ENCODE data around the gene SPATS2L.

Gene SPATS2L

GRCh38 chr2:200378652-200379290 is 72.3 kb downstream of the SPATS2L start:
- DNase-seq, result no peak

- DNase-seq, result no peak
Measured at GRCh38 chr2:200379481-200380090, 73.1 kb downstream of the SPATS2L start.

DNA sequence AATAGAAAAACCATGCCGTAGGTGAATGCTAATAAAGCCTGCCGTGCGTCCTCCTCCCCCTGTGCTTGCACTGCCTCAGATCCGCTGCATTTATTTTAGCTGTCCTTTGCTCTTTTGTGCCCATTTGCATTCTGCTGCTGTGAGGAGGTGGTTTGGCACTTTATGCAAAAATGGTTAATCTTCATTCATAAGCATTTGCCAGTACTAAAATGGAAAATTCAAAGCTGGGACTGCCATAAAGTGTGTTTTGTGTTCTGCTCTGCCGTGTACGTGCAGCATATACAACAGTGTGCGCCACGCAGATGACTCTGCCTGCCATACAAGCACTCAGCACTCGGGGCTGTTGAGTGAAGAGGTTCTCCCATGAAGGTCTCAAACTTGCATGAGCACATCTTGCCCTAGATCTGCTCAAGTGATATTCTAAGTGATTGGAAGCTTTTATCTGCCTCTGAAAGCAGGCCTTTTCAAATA is 73.6 kb downstream of the SPATS2L start:
- DNase-seq, result no peak

GRCh38 chr2:200380833-200381542 is 74.5 kb downstream of the SPATS2L start:
- no peak for DNase-seq

DNA sequence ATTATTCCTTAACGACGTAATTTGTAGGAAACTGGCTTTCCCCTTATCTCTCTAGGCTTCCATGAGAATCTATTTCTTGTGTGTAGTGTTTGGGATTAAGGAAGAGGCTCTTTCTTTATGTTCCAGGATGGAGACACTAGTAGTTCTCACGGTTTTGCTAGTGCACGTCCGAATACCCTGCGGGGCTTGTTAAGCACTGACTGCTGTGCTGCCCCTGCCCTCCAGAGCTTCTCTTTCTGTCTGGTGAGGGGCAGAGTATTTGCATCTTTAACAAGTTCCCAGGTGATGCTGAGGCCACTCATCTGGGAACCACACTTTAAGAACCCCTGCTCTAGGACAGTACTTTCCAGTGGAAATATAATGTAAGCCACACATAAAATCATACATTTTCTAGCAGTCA is 76.4 kb downstream of the SPATS2L start:
- DNase-seq, result no peak

GRCh38 chr2:200383380-200384110 is 77.1 kb downstream of the SPATS2L start:
- peak; percentile 94 for DNase-seq

DNA sequence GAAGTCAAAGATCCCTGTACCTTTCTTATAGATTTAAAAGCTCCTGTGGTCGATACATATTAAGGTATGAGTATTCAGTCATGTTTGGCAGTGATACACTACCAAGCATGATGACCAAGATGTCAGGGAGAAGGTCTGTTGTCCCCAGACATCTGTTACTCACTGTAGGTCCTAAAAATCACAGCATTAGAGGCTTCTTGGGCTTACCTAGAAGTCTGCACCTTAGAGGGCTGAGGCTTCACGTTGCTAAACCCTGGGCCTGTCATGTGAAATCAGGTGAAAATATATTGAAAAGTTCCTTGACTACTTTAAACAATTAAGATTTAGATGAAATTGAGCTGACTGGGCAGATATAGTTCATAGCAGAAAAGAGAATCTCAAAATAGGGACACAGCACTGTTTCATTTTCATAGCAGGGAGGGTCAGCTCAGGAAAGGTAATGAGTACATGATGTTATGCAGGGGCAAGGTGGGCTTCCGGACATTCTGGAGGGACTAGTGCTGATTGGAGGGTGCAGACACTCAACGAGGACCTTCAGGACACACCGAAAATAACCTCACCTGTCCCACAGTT is 78.7 kb downstream of the SPATS2L start:
- DNase-seq, result no peak

DNA sequence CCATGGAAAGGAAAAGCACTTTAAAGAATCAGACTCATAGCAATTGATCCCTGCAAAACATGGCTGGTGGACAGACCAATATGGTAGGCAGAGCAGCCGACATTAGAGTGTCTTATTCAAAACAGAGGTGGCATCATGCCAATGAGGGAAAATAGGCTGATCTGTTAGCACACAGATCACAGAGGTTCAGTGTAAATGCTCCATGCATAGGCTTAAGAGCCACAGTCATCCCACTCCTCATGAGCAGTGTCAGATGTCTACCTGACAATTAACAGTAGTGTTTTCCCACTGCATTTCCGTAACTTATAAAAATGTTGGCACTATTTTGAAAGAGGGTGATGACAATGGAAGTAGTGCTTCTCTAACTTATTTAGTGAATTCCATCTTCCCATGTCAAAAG is 86.7 kb downstream of the SPATS2L start:
- no peak for DNase-seq

- no peak for DNase-seq
Measured at GRCh38 chr2:200394045-200394444, 87.6 kb downstream of the SPATS2L start.

DNA sequence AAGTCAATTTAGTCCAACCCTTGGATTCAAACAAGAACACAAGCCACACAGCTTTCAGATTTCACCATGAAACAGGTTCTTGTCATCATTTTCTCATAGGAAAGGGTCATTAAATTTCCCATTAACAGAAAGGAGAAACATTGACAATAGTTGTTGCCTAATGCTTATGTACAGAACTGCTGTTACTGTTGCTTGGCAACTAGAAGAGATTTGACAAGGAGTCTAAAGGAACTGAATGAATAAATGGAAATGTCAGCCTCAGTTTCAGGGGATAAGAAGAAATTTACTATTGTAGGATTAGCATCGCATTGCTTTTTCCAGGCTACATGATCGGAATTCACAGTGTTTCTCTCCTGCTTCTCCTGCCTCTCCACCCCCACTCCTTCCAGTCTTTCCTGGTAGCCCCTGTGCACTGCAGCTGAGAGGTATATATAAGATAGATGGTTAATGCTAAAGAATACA is 90.3 kb downstream of the SPATS2L start:
- DNase-seq, result peak; percentile 38

GRCh38 chr2:200397785-200398184 is 91.3 kb downstream of the SPATS2L start:
- no peak for DNase-seq

GRCh38 chr2:200399046-200399445 is 92.6 kb downstream of the SPATS2L start:
- DNase-seq, result peak; percentile 74

- no peak for DNase-seq
Measured at GRCh38 chr2:200399636-200400035, 93.1 kb downstream of the SPATS2L start.

DNA sequence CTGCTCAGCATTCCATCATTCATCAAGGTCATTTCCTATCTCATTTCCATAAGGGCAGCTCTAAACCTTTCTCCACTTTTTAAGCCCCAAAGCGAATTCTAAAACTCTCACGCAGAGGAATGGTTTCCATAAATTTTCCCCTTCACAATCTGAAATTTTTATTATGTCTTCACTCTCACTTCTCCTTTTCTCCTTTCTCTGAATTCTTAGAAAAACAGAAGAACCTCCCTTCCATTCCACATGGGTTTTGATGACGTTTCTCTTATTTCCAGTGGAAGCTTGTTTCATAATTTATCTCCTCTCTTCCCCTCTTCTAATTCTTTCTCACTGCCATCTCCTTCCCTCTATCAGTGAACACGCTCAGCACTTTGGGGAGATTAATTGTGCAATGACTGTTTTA is 97.3 kb downstream of the SPATS2L start:
- peak; percentile 82 for DNase-seq

DNA sequence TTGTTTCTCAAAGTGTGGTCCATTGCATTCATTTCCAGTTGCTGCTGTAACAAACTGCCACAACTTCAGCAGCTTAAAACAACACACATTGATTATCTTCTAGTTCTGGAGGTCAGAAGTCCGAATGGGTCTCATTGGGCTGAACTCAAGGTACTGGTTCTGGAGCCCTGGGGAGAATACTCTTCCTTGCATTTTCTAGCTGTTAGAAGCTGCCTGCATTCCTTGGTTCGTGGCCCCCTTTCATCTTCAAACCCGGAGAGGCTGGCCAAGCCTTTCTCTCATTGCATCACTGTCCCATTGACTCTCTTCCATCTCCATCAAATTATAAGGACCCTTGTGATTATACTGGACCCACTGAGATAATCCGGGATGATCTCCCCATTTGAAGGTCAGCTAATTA is 98.1 kb downstream of the SPATS2L start:
- DNase-seq, result no peak

GRCh38 chr2:200405599-200406298 is 99.3 kb downstream of the SPATS2L start:
- peak; percentile 81 for DNase-seq

DNA sequence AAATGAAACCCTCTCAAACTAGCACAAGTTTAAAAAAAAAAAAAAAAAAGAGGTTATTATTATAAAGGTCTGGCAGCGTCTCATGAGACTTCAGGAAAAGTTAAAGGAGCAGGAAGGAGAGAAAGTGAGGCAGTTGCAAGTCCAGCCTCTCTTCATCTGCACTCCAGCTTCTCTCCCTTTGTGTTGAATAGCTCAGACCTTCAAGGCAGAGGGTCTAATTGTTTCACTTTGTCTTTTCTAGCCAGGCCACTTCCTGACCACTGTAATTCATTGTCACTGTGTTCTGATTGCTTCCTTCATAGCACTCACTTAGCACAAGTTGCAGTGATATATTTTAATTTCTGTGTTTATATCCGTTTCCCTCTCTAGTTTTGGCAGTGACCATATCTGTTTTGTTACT is 99.9 kb downstream of the SPATS2L start:
- peak; percentile 21 for DNase-seq

GRCh38 chr2:200408428-200409316 is 102.2 kb downstream of the SPATS2L start:
- peak; percentile 83 for DNase-seq

- no peak for DNase-seq
Measured at GRCh38 chr2:200411831-200412230, 105.3 kb downstream of the SPATS2L start.

GRCh38 chr2:200414367-200414766 is 107.9 kb downstream of the SPATS2L start:
- no peak for DNase-seq

DNA sequence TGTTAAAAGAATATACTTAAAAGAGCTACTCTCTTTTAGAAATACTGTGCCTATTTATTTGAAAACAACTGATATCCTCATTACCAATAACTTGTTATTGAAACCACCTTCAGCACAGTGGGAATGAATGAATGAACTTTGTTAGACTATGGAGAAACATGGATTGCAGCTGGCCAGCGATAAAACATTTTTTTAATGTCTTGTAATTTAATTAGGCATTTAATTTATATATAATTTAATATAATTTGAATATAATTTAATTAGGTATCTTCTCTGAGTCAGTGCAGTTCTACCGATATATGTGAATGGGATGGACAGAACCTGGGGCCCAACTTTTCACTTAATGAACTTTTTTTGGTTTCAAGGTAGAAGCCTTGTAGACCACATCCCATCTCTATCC is 109.0 kb downstream of the SPATS2L start:
- no peak for DNase-seq

Measured in suppressor macrophage treated with lipopolysaccharide for 4 hours (primary cell).